Hepatocyte (in vitro differentiated cells): ENCODE data around the gene CMSS1. TPM values are rescaled to one million over a fixed set of nuclear protein-coding genes. Genes with fewer than 3 reads are reported as not detected.

Experiments used
- DNase-seq: peaks from one replicate; pipeline ENCODE4 v3.0.0-alpha.2; 2016; ENCODE audit warnings: low spot score
- H2AFZ ChIP-seq: fragments of 200-600 bp; sonication (generic); 2 replicates; pipeline ENCODE4 v1.6.0; 2016; ENCODE audit warnings: antibody characterized with exemption, mild to moderate bottlenecking
- H3K27ac ChIP-seq: fragments of 200-600 bp; sonication (generic); 2 replicates; pipeline ENCODE4 v1.5.1; 2016; ENCODE audit warnings: mild to moderate bottlenecking
- H3K27me3 ChIP-seq: fragments of 200-600 bp; sonication (generic); 2 replicates; pipeline ENCODE4 v1.6.1; 2016
- H3K36me3 ChIP-seq: fragments of 200-600 bp; sonication (generic); replicated peaks from 2 replicates; pipeline ENCODE4 v1.5.1; 2016; ENCODE audit warnings: low read depth; ENCODE audit not compliant: insufficient read depth
- H3K4me1 ChIP-seq: fragments of 200-600 bp; sonication (generic); 2 replicates; pipeline ENCODE4 v1.5.1; 2016; ENCODE audit warnings: mild to moderate bottlenecking, moderate library complexity; ENCODE audit not compliant: insufficient read depth
- H3K4me2 ChIP-seq: fragments of 200-600 bp; sonication (generic); 2 replicates; pipeline ENCODE4 v1.6.0; 2016
- H3K4me3 ChIP-seq: fragments of 200-600 bp; sonication (generic); 2 replicates; pipeline ENCODE4 v1.5.1; 2016; ENCODE audit warnings: mild to moderate bottlenecking
- H3K79me2 ChIP-seq: fragments of 200-600 bp; sonication (generic); 2 replicates; pipeline ENCODE4 v1.6.0; 2017; ENCODE audit warnings: mild to moderate bottlenecking
- H3K9me2 ChIP-seq: fragments of 200-600 bp; sonication (generic); replicated peaks from 2 replicates; pipeline ENCODE4 v1.6.0; 2017; ENCODE audit warnings: mild to moderate bottlenecking; ENCODE audit not compliant: insufficient read depth
- H3K9me3 ChIP-seq: fragments of 200-600 bp; sonication (generic); 2 replicates; pipeline ENCODE4 v1.5.1; 2016; ENCODE audit warnings: low read depth, mild to moderate bottlenecking
- H4K20me1 ChIP-seq: fragments of 200-600 bp; sonication (generic); 2 replicates; pipeline ENCODE4 v1.6.0; 2016; ENCODE audit warnings: mild to moderate bottlenecking; ENCODE audit not compliant: insufficient read depth, poor library complexity, severe bottlenecking
- EZH2 ChIP-seq: fragments of 200-600 bp; sonication (generic); IDR thresholded peaks from 2 replicates; pipeline ENCODE4 v1.6.1; 2016; ENCODE audit warnings: antibody characterized with exemption, mild to moderate bottlenecking, borderline replicate concordance
- EZH2phosphoT487 ChIP-seq: fragments of 200-600 bp; sonication (generic); IDR thresholded peaks from one replicate; pipeline ENCODE4 v1.6.1; 2018; ENCODE audit warnings: antibody characterized with exemption, mild to moderate bottlenecking, low read depth, moderate library complexity; ENCODE audit not compliant: unreplicated experiment, severe bottlenecking
- WGBS: methylation state at CpG from one replicate; pipeline ENCODE4 v1.1.6; 2016; ENCODE audit warnings: low lambda C conversion rate; ENCODE audit errors: missing lambda C conversion rate; 5-methylcytosine and 5-hydroxymethylcytosine counted together
- polyA plus RNA-seq: library from polyadenylated mRNA; unstranded; fragments of >200 nt; fragmentation: Nextera tagmentation; extraction: Ambion mirVana; gene quantifications from 2 replicates; pipeline ENCODE4 v1.2.1, GENCODE V29; 2016
- total RNA-seq: library from RNA; depleted of rRNA; stranded (reverse); fragments of >200 nt; gene quantifications from 2 replicates; pipeline ENCODE4 v1.2.3, GENCODE V29; 2014
- TF ChIP-seq, protein P1 (sequence below): fragments of 200-600 bp; sonication (generic); IDR thresholded peaks from 2 replicates; pipeline ENCODE4 v1.5.1; 2016; ENCODE audit warnings: antibody characterized with exemption, mild to moderate bottlenecking; ENCODE audit not compliant: poor library complexity

Gene CMSS1
- total and polyA plus RNA-seq, 2 experiments from 2014 or later = 11.8 to 17.0 TPM

DNA sequence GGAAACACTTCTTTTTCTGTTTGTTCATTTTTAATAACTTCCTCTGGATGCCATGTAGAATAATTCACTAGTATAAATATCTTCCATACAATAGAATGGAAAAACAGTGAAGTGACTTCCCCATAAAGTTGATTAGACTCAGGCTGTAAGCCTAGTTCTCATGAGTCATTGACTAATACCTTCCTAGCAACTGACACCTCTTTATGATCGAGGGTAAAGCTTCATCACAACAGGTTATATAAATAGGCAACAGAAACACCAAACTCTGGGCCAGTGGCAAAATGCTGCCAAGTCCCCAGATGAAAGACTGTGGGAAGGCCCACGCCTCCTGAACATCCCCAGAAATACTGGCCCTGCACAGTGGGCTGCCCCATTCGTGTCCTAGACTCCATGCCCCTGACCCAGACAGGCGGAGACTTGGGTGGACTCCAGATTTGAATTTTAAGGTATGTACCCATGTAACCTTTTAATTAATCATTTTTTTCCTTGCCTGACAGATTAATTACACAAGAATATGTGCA is 371.8 kb downstream of the CMSS1 start:
- no peaks in the 10 kb centered on the region for H4K20me1 ChIP-seq
- TF ChIP-seq EZH2 = no peak
- TF ChIP-seq, protein P1, sequence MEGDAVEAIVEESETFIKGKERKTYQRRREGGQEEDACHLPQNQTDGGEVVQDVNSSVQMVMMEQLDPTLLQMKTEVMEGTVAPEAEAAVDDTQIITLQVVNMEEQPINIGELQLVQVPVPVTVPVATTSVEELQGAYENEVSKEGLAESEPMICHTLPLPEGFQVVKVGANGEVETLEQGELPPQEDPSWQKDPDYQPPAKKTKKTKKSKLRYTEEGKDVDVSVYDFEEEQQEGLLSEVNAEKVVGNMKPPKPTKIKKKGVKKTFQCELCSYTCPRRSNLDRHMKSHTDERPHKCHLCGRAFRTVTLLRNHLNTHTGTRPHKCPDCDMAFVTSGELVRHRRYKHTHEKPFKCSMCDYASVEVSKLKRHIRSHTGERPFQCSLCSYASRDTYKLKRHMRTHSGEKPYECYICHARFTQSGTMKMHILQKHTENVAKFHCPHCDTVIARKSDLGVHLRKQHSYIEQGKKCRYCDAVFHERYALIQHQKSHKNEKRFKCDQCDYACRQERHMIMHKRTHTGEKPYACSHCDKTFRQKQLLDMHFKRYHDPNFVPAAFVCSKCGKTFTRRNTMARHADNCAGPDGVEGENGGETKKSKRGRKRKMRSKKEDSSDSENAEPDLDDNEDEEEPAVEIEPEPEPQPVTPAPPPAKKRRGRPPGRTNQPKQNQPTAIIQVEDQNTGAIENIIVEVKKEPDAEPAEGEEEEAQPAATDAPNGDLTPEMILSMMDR = no peak
- TF ChIP-seq EZH2phosphoT487 = no peak
- H3K4me3 ChIP-seq = no peak overlapping the region
- no peaks in the 10 kb centered on the region for H3K79me2 ChIP-seq
- no peak for DNase-seq
- H3K36me3 ChIP-seq = no peaks in the 10 kb centered on the region
- H2AFZ ChIP-seq = no peak overlapping the region
- H3K9me2 ChIP-seq = no peaks in the 10 kb centered on the region
- H3K4me2 ChIP-seq = no peak overlapping the region
- H3K27me3 ChIP-seq = no peaks in the 10 kb centered on the region
- WGBS = 82% methylated on average over 4 of the region's 4 CpGs
- no peaks in the 10 kb centered on the region for H3K9me3 ChIP-seq
- H3K4me1 ChIP-seq = no peaks in the 10 kb centered on the region
- H3K27ac ChIP-seq = no peak overlapping the region

DNA sequence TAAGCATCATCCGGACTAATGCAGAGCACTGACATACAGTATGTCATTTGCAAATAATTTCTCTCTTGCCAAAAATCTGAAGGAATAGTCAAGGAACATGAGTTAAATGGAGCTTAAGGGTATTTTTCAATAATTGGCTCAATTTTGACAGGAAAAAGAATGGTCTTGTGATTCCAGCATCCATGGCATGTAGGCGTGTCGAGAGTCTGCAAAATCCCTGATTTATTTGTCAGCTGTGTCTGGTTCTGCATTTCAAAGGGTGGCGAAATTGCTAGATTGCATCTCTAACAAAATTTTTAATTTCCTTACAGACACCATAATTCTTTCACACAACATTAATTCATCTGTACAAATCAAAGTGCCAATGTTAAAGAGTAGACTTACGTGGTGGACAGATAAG is 377.7 kb downstream of the CMSS1 start:
- no peak for DNase-seq
- Histone ChIP-seq H3K27ac (no peak overlapping the region), H3K4me2 (no peak overlapping the region), H3K36me3 (no peaks in the 10 kb centered on the region), H3K4me1 (no peaks in the 10 kb centered on the region), H2AFZ (no peak overlapping the region), H3K4me3 (no peak overlapping the region), H4K20me1 (no peaks in the 10 kb centered on the region), H3K9me3 (peaks cover 5% of the 10 kb centered on the region), H3K27me3 (no peaks in the 10 kb centered on the region), H3K79me2 (no peaks in the 10 kb centered on the region), H3K9me2 (no peaks in the 10 kb centered on the region)
- WGBS = 96% methylated on average over 5 of the region's 5 CpGs
- TF ChIP-seq EZH2phosphoT487 (no peak), EZH2 (no peak)
- TF ChIP-seq, protein P1 = no peak

DNA sequence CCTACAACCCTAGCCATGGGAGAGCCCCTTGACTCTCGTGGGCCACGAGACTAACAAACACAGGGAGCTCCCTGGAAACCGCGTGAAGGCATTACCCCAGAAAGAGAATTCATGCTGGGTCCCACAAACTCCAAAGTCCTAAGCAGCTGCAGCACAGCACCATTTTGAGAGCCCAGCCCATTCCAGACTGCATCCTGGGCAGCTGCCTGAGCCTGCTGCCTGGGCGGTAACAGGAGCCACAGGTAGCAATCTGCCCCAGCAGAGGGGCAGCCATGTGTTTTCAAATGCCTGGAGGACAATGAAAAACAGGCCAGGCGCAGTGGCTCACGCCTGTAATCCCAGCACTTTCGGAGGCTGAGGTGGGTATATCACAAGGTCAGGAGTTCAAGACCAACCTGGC is 380.2 kb downstream of the CMSS1 start:
- H3K9me3 ChIP-seq = peaks cover 5% of the 10 kb centered on the region
- no peaks in the 10 kb centered on the region for H3K36me3 ChIP-seq
- DNase-seq = no peak
- H2AFZ ChIP-seq = no peak overlapping the region
- no peak overlapping the region for H3K4me3 ChIP-seq
- H3K27me3 ChIP-seq = no peaks in the 10 kb centered on the region
- WGBS = 95% methylated on average over 8 of the region's 8 CpGs
- no peaks in the 10 kb centered on the region for H4K20me1 ChIP-seq
- H3K4me1 ChIP-seq = no peaks in the 10 kb centered on the region
- H3K27ac ChIP-seq = no peak overlapping the region
- H3K9me2 ChIP-seq = no peaks in the 10 kb centered on the region
- TF ChIP-seq EZH2phosphoT487 (no peak), EZH2 (no peak)
- no peaks in the 10 kb centered on the region for H3K79me2 ChIP-seq
- H3K4me2 ChIP-seq = no peak overlapping the region

DNA sequence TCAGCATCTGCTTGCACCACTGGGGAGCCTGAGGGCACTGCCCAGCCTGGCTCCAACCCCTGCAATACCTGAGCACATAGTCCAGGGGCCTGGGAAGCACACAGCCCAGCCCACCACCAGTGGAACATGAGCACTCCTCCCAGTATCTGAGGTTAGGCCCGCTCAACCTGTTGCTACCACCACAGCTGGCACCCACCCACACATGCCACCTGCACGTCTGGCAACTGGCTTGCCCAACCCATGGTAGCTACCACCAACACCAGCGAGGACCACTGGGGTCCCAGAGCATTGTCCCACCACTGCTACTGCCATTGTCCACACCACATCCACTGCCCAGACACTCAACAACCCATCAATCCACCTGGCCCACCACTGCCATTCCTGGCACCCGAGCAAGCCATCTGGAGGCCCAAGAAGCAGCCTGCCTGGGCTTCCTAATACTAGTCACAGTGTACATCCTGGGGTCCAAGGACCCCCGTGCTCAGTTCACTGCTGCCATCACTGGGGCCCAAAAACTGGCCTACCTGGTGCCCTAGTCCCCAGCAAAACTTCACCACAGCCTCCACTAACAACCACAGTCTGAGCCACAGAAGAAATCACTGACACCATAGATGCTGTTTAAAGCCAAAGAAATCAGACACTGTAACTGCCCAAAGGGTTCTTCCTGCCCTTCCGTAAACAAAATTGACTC is 381.1 kb downstream of the CMSS1 start:
- WGBS = 96% methylated on average over 6 of the region's 6 CpGs
- H3K4me3 ChIP-seq = no peak overlapping the region
- no peaks in the 10 kb centered on the region for H3K4me1 ChIP-seq
- H3K36me3 ChIP-seq = no peaks in the 10 kb centered on the region
- H2AFZ ChIP-seq = no peak overlapping the region
- H4K20me1 ChIP-seq = no peaks in the 10 kb centered on the region
- no peak for DNase-seq
- TF ChIP-seq EZH2 (no peak), EZH2phosphoT487 (no peak)
- TF ChIP-seq, protein P1 = no peak
- H3K27ac ChIP-seq = no peak overlapping the region
- H3K27me3 ChIP-seq = no peaks in the 10 kb centered on the region
- H3K9me2 ChIP-seq = no peaks in the 10 kb centered on the region
- peaks cover 5% of the 10 kb centered on the region for H3K9me3 ChIP-seq
- H3K4me2 ChIP-seq = no peak overlapping the region
- no peaks in the 10 kb centered on the region for H3K79me2 ChIP-seq
